ENCODE results near the gene MYOD1.
A peak's percentile ranks its signal among the peaks of the same experiment; 100 is the strongest.

The MYOD1 gene

DNA sequence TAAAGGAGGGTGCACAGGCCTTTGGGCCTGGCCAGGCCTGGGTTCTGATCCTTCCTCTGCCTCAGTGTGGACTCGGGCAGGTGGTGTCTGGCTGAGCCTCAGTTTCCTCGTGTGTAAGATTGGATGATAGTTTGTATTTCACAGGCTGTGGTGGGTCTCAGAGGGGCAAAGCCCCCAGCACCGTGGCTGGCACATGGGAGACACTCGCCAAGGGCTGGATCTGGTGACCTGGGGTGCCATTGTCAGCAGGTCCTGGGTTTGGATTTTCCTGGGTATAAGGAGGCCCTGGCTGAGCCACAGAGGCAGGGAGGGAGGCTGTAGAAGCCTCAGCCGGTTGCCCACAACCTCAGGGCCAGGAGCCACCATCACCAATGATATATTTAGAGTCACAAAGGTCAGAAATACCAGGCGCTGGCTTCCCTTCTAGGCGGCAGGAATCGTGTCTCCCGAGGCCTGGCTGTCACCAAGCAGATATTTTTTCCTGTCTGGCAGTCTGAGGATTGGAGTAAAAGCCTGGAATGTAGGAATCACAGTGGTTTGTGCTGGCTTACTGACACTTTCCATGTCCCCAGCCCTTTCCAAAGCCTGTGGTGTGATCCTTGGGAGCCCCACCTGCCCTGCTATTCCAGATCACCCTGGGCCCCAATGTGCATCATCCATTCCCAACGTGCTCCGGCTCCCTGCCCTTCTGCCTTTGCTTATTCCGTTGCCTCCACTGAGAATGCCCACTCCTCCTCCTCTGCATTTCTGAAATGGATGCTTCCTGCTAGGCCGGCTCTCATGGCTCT, 30.8 kb downstream of the MYOD1 start:
- DNase-seq (ENCODE audit: low read depth) = no peak

DNA sequence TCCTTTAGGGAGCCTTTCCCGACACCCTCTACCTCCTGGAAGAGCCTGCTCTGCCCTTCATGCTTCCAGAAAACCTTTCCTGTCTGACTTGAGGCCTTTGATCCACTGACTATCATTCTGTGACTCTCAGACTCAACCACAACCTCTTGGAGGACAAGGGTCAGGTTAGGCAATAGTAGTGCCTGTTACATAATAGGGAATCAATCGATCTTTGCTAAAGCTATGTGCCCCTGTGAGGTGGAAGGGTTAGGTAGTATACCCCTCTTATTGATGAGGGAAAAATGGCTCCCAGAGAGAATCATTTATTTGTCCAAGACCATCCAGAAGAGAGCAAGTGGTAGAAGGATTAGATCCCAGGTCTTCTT, 31.4 kb downstream of the MYOD1 start:
- DNase-seq (ENCODE audit: low read depth) = no peak

DNA sequence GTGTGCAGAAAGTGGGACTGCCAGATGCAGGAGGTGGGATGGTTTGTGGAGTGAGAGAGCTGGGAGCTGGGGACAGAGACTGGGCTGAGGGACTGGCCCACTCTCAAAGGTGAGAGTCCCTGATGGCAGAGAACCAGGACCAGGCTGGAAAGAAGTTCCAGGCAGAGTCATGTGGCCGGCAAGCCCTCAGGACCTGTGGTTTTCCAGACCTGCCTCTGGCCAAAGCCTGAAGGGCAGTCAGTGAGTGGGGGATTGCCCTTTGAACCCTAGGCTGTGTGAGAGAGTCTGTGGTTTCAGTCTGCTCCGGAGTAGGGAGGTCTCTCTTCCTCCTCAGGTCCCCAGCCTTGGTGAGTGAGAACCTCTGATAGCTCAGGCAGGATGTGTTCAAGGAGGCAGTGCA, 32.2 kb downstream of the MYOD1 start:
- no peak for DNase-seq (ENCODE audit: low read depth)

DNA sequence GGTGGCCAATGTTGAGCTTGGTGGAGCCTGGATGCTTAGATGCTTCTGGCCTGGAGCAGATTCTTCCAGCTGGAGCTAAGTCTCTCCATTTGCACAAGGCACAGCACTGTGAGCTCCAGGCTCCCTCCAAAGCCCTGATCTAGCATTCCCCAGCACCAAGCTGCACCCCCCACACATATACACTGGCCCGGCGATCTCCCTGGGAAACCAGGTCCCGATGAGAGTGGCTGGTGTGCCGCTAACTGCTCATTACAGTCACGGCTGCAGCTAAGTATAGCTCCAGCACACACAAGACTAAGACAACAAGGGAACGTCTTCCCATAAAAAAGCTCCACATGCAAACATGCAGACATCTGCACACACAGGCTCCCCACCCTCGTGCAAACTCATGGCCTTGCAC, 32.8 kb downstream of the MYOD1 start:
- DNase-seq (ENCODE audit: low read depth) = no peak

DNA sequence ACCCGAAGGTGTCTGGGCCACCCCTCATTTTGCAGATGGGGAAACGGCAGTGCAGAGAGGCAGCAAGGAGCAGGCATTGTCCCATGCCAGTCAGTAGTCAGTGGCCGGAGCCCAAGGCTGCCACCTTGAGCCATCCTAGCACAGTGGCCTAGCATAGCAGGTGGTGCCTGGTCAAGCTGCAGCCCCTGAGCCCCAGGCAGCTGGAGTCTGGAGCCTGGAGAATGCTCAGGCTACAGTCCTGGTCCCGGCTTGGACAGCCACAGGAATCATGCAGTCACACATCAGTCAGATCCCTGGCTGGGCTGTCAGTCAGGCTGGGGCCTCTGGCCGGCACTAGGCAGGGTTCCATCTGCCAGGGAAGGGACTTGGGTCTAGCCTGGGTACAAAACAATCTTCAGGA, 33.8 kb downstream of the MYOD1 start:
- DNase-seq (ENCODE audit: low read depth) = no peak

DNA sequence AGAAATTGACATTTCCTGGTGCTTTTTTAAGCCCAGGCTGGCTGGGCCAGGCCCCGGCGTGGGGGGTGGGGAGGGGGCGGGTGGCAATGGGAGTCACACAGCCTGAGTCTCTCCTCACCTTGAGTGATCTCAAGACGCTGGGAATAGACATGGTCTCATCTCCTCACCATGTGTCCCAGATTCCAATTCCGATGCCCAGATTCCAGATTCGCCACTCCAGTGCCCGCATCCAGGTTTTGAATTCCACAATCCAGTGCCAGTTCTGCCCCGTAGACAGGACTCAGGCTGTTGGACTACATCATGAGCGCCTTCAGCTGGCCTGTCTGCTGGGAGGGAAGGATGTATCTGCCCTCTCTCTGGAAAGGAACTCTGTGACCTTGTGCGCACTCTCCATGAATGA, 34.3 kb downstream of the MYOD1 start:
- no peak for DNase-seq (ENCODE audit: low read depth)

DNA sequence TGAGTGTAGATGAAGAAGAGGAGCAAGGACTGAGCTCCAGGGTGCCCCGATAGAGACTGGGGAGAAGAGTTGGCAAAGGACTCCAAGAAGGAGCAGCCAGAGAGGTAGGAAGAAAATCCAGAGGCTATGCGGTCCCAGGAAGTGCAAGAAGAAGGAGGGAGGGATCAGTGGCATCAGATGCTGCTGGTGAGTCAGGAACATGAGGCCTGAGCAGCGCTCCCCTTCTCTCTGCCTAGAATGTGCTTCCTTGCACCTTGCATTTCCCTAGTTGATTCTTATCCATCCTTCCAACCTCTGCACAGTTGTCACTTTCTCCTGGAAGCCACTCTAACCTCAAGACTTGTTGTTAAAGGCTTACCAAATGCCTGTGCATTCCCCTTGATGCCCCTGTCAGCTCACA, 36.5 kb downstream of the MYOD1 start:
- DNase-seq (ENCODE audit: low read depth) = no peak

DNA sequence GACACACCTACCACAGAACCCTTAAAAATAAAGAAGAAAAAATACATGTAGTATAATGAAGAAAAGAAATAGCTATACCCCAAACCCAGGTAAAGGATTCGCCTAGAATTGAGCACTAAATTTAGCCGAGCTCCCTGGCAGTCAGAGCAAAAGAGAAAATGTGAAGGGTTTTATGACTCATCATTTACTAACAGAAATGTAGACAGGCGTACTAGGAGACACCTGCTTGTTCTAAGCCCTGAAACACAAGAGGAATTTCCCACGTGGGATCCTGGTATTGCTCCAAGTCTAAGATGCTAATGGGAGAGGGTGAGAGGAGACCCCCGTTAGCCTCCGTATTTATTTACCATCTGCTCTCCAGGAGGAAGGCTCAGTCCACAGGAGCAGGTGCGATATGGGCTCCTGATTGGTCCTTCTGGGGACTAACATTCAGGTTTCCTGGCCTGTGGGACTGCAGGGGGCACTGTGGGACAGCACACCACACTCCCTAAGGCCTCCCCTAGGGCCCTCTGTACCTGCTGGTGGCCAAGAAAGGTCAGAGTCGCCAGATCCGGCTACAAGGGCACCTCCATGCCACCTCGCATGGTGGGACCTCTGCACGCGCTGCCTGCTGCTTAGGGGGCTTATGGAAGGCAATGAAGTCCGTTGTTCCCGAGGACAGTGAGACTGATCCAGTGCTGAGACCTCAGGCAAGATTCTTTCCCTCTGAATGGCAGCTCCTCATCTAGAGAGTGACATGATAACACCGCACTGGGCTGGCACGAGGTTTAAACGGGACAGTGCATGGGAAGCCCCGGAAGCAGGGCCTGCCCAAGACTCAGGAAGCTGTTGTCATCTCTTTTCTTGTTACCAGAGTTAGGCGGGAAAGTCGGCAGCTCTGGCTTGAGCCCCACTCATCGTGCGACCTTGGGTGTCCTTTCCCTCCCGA, 41.0 kb downstream of the MYOD1 start:
- peak; percentile 8 for DNase-seq (ENCODE audit: low read depth)

DNA sequence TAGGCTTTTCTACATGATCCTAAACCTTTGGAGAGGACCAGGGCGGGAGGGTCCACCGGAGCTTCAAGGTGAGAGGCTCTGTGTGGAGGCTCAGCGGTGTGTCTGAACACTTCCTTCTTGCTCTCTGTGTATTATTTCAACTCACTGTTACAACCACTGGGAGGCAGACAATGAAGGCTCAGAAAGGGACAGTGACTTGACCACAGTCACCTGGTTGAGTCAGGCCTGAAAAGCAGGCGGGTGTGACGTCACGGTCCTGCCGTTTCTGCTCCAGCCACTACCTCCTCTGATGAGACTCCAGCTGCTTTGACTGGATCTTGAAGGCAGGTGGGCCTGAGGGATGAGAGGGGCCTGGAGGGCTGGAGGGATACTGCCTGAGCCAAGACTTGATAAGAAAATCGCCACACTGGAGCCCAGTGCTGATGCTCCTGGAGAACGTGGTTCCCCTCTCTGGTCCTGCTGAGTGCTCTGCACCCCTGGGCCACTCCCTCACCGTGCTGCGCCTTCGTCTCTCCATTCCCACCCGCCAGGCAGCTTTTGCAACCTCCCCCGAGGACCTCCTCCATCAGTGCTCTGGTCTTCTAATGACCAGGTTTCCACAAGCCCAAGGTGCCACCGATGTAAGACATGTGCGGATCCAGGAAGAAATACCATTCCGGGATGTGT, 43.1 kb downstream of the MYOD1 start:
- no peak for DNase-seq (ENCODE audit: low read depth)

DNA sequence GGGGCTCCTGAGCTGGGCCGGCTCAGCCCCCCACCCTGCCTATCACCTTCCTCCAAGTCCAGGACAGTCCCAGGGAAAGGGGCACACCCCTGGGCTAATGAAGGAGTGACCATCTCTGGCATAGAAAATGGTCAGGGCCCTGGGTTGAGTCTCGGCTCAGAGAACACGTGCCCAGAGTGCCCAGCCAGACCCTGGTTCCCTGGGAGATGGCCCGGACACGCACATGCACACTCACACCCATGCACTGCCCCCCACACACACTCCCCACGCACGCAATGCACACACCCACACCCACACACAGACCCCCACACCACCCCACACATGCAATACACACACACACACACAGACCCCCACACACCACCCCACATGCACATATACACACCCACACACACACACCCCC, 43.9 kb downstream of the MYOD1 start:
- no peak for DNase-seq (ENCODE audit: low read depth)

DNA sequence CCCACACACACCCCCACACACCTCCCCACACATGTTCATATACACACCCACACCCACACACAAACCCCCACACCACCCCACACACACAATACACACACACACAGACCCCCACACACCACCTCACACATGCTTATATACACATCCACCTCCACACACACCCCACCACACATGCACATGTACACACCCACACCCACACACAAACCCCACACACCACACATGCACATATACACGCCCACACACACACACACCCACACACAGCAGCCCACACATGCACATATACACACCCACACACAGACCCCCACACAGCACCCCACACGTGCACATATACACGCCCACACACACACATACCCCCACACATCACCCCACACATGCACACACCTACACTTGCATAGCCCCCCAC, 44.3 kb downstream of the MYOD1 start:
- DNase-seq (ENCODE audit: low read depth) = no peak

DNA sequence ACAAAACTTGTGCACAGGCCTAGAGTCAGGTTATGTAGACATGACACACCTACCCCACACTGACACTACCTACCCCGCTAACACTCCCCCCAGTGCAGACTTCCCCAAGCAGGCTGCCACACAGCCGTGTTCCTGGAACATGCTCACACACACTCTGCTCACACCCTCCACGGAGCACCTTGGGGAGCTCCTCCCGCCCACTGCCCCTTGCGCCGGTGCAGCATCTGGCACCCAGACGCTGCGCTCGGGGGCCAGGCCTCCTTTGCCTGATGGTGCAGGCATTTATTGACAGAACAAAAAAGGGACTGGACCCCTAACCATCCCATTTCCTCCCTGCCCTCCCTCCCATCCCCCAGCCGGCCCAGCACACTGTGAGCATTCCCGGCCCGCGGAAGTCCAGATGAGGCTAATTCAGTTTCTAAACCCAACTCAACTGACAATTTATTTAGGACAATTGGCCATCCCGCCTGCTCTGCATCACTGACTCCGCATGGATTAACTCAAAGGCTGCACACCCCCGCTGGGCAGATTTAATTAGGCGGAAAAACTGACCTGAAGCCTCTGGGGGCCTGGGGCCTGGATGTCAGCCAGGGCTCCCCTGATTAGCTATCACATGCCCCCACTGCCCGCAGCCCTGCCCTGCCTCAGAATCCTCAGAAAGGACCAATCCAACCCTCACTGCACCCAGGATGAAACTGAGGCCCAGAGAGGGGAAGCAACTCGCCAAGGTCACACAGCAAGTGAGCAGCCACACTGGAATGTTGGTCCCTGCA, 45.3 kb downstream of the MYOD1 start:
- no peak for DNase-seq (ENCODE audit: low read depth)

DNA sequence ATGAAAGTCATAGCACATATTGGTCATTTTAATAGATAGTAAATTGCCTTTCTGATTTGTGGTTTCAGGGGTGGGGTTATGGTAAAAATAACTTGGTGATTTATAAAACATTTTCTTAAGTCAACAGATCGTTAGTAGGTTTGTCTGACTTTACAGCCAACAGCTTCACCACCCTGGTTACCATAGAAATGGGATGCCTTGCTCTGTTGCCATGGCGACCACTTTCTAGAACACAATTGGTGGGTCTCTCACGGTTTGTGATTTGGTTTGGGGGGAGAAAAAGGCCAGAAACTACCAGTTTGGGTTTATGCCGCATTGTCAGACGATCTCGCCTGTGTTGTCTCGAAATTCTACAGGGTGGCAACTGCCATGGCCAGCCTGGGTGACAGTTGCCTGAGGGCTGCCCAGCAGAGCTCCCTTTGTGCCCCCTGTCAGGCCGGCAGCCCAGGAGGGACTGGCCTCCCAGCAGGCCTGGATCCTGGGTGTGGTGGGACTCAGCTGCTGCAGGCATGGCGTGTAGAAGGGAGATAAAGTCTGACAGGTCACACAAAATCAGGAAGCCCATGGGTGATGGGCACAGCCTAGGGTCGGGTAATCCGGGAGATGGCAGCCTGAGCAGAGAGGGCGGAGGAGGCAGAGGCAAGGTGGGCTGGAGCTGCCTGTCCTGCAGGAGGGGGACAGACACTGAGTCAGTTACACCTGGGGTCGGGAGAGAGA, 46.1 kb downstream of the MYOD1 start:
- DNase-seq (ENCODE audit: low read depth) = no peak

DNA sequence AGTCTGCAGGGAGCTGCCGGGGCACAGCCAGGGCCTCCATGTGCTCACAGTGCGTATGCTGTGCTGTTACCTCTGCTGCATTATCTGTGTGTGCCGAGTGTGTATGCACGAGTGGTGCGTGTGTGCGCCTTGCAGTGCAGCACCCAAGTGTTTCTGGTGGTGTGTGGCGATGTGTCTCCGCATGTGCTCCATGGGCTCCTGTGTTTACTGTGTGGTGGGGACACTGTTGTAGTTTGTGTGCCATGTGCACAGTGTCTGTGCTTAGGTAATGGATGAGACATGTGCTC, 46.6 kb downstream of the MYOD1 start:
- DNase-seq (ENCODE audit: low read depth) = no peak

DNA sequence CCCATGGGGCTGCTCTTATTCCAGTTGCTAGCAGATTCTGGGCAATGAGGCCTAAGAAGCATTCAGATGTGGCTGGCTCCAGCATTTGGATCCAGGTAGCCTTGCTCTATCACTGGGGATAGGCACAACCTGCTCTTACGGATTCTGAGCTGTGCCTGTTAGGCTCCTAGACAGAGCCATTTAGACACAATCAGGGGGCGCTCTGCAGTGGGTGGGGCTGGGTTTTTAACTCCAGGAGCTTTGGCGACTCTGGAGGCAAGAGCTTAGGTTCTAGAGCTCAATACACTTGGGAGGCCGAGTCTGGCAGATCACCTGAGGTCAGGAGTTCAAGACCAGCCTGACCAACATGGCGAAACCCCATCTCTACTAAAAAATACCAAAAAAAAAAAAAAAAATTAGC, 47.2 kb downstream of the MYOD1 start:
- no peak for DNase-seq (ENCODE audit: low read depth)

DNA sequence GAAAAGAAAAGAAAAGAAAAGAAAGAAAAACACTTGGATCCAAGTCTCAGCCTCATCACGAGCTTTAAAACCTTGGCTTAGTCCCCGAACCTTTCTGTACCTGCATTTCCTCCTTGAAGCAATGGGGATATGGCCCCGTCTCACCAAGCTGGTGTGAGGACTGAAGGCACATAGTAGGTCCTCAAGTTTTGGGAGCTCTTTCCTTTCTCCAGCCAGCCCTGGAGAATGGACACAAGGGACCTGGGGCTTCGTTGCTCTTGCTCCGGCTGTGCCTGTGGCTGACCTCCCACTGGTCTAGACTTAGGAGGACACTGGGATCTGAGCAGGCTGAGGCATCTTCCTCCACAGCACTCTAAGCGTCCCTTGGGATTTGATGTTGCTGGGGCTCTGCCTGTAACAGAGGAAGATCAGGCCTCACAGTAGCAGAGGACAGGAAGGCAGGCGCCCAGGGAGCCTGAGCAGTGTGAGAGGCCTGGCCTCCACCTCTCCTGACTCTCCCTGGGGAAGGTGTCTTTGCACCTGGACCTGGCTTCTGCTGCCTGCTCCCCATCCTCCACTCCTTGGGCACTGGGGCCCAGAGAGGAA, 48.0 kb downstream of the MYOD1 start:
- DNase-seq (ENCODE audit: low read depth) = no peak

DNA sequence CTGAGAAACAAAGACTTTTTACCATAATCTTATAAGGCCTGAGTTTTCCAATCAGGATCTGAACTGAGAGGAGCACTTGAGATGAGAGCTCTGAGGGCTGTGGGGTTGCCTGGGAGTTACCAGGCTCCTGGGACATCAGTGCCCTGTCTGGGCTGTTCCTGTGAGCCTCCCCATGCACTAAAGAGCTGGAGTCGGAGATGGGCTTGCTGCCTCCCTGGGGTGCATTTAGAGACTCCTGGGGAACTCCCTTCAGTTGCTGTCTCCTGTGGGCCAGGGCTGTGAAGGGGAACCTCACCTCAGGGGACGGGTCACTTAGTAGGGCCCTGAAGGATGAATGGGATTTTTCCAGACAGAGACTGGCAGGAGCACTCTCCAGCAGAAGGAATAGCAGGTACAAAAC, 48.5 kb downstream of the MYOD1 start:
- no peak for DNase-seq (ENCODE audit: low read depth)

DNA sequence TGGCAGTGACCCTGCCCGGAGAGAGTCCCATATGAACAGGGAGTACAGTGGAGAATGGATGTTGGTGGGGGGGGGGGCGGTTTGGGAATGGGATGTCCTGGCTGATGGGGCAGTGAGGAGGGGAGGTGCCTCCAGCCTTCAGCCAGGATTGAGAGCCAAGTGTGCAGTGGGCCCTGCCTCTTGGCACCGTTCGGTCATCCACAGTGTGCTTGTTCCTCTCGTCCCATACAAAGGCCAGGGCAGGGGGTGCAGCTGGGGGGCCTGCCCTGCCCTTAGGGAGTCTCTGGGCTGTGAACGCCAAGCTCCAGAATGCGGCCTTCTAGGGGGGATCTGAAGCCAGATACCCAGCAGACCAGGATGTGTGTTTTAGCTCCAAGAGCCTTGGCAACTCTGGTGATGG, 49.2 kb downstream of the MYOD1 start:
- no peak for DNase-seq (ENCODE audit: low read depth)

DNA sequence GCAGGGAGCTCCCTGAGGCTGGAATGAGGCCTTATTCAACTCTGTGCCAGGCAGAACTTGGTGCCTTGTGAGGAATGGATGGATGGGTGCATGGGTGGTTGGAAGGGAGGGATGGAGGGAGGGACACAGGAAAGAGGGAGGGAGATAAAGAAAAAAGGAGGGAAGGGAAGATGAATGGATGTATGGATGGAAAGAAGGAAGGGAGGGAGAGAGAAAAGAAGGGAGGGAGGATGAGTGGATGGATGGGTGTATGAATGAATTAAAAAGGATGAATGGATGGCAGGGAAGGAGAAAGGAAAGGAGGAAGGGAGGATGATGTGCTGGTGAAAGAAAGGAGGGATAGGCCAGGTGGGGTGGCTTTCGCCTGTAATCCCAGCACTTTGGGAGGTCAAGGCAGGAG, 49.8 kb downstream of the MYOD1 start:
- DNase-seq (ENCODE audit: low read depth) = no peak

DNA sequence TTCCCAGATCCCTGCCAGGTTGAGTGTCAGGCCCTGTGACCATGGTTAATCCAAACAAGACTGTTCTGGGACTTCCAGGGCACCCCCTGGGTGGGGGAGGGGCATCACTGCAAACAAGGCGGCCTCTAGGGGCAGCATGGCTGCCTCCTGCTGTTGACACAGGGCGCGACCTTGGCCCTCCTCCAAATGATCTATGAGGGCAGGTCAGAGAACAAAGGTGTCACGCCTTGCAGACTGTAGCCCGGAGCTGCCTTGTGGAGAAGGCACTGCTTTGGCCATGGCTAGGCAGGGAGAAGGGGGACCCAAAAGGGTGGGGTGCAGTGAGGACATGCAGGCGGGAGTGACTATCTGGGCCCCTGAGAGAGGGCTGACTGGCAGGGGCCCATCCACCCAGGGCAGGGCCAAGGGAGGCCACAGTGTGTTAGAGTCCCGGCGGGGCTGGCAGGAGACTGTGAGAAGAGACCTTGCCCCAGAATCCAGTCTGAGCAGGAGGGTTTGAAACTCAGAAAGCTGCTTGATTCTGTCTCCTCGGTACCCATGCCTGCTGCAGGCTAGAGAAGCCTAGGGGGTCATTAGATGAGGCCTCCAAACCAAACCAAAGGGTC, 50.8 kb downstream of the MYOD1 start:
- no peak for DNase-seq (ENCODE audit: low read depth)

DNA sequence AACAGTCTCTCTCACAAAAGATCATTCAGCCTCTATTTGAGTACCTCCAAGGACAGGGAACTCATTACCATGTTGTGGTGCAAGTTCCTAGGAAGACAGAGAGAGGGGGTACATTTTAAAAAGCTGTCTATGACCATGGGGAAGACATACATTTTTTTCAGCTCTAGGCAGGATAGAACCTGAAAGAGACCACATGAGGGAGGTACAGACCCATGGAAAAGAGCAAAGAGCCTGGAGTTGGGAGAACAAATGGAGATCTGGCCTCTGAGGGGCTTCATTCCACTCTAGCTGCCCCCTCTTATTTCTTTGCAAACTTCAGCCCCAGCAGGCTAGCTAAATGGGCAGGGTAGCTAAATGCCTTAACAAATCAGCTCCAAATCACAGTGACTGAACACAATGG, 51.5 kb downstream of the MYOD1 start:
- no peak for DNase-seq (ENCODE audit: low read depth)
